Measurements from ENCODE around the gene INPP5K. TPM values are rescaled to one million over a fixed set of nuclear protein-coding genes. Genes with fewer than 3 reads are reported as not detected.
"Not testable (repeated sequence)": the region's sequence is repeated elsewhere in the genome, so short reads cannot be mapped to it uniquely, and the experiment has no call there.

Gene INPP5K
- total RNA-seq, 3 donors from 2014 or later, result 43.7 to 49.9 (median 47.6) TPM

DNA sequence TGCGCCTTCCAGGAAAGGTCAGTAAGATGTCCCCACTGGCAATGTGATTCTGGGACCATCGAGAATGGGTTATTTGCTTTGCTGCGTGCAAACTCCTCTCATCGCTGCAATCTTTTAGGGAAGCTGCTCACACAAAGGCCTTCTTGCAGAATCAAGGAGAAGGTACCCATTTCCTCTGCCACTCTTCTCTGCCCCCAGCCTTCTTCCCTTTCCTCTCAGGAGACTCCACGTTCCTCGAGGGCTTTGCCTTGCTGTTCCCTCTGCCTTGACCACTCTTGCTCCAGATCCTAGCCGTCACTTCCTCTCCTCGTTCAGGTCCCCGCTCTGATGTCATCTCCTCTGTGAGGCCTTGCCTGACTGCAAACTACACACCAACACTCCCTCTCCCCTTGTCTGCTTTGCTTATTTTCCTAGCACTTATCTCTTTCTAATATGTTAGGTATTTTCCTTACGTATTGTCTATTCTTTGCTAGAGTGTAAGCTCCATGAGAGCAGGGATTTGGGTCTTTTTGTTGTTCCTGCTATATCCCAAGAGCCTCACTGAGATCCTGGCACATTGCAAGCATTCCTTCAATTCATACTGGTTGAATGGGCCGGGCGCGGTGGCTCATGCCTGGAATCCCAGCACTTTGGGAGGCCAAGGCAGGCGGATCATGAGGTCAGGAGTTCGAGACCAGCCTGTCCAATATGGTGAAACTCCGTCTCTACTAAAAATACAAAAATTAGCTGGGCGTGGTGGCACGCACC lies 55.0 kb downstream of the INPP5K start:
- no peak for ATAC-seq
- no peak overlapping the region for H3K4me3 ChIP-seq
- DNase-seq, result no peak
- H3K4me1 ChIP-seq (ENCODE audit: low read depth), result peaks cover 10% of the 10 kb centered on the region
- intact Hi-C loops (cut with DNase I, micrococcal nuclease), result no loop called here
- TF ChIP-seq, protein P1, sequence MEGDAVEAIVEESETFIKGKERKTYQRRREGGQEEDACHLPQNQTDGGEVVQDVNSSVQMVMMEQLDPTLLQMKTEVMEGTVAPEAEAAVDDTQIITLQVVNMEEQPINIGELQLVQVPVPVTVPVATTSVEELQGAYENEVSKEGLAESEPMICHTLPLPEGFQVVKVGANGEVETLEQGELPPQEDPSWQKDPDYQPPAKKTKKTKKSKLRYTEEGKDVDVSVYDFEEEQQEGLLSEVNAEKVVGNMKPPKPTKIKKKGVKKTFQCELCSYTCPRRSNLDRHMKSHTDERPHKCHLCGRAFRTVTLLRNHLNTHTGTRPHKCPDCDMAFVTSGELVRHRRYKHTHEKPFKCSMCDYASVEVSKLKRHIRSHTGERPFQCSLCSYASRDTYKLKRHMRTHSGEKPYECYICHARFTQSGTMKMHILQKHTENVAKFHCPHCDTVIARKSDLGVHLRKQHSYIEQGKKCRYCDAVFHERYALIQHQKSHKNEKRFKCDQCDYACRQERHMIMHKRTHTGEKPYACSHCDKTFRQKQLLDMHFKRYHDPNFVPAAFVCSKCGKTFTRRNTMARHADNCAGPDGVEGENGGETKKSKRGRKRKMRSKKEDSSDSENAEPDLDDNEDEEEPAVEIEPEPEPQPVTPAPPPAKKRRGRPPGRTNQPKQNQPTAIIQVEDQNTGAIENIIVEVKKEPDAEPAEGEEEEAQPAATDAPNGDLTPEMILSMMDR (IDR thresholded peaks at IDR 0.05), result no peak
- H3K9me3 ChIP-seq, result no peaks in the 10 kb centered on the region
- H3K36me3 ChIP-seq (ENCODE audit: low read depth), result peaks cover 3% of the 10 kb centered on the region

DNA sequence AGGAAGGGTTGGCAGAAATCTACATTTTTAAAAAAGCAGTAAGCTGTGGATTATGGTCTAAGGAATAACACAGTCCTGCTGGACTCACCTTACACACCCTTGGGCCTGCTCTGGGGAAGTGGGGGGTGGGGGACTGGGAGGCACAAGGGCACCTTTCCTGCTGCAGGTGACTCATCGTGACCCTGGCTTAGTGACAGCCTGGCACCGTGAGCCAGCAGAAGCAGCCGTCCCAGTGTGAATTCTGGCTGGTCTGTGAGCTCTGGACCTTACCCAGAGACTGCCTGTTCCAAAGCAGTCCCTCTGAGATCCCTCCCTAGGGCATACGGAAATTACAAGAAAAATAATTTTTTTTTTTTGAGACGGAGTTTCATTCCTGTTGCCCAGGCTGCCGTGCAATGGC lies 56.2 kb downstream of the INPP5K start:
- intact Hi-C loops (cut with DNase I, micrococcal nuclease), result no loop called here
- DNase-seq (peak; percentile 65 to 85 (median 75)), ATAC-seq (peak; percentile 40)
- Histone ChIP-seq H3K4me3 (no peak overlapping the region), H3K9me3 (no peaks in the 10 kb centered on the region), H3K36me3 (ENCODE audit: low read depth) (peaks cover under 1% of the 10 kb centered on the region), H3K4me1 (ENCODE audit: low read depth) (peaks cover 10% of the 10 kb centered on the region)
- TF ChIP-seq, protein P1 (IDR thresholded peaks at IDR 0.05), result no peak

DNA sequence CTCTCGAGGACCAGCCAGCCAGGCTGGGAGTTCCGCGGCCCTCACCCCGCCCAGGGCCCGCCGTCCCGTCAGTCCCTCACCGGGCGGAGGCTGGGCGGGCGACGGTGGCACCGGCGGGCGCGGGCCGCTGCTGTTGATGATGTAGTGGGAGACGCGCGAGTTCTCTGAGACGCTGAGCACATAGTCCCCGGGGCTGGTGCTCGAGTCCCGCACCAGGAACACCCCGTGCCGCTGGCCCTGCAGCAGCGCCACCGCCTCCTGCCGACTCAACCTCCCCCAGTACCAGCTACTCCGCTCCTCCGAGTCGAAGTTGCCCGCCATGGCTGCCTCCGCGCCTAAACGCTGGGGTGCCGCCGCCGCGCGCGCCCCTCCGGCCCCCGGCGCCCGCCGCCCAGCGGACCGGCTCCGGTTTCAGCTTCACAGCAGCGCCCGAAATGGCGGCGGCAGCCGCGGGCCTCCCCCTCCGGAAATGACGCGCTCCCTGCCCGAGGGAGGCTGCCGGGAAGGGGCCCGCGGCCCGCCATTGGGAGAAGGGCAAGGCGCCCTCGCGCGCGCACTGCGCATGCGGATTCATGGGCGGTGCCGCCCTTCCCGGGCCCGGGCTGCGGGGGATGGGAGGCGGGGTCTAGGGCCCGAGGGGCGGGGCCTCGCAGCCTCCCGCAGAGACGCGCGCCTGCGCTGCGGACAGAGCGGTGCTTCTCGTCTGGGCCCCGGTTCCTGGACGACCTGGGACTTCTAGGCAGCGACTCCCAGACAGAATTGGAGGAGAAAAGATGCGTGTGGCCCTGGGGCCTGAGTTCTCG lies 60.4 kb downstream of the INPP5K start, which contains the start of gene CRK:
Gene CRK (minus strand): TSS at position 436 of the 803 bp plus-strand sequence. CDS start 115 bp downstream, at position 321.
- Histone ChIP-seq H3K4me1 (ENCODE audit: low read depth) (peaks cover 32% of the 10 kb centered on the region), H3K36me3 (ENCODE audit: low read depth) (no peaks in the 10 kb centered on the region), H3K4me3 (peak within 1 kb of the TSS; percentile 79), H3K9me3 (no peaks in the 10 kb centered on the region)
- TF ChIP-seq, protein P1 (IDR thresholded peaks at IDR 0.05), result no peak
- peak; percentile 90 for ATAC-seq
- intact Hi-C loops (cut with DNase I, micrococcal nuclease), result no loop called here
- DNase-seq, result peak; percentile 96 to 99 (median 98)

DNA sequence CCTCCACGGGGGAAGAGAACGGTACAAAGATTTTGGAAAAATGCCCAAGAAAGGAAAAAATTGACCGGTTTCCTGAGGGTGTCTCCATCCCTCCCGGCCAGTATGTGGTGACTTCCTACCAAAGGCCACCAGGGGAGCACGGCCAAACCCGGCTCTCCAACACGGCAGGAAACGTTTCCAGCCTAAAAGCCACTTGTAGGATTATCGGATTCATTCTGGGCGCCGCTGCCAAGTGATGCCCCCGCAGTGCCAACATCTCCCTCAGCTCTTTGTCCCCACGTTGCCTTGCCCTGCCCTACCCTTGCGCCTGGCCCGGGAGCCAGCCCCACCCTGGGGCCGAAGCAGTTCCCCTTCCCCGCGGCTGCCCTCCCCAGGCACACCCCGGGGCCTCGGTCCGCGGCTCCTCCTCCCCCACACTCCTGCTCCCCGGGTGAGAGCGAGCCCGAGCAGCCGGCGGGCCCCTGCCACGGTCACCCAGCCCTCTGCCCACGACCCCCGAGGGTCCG lies 61.1 kb downstream of the INPP5K start:
- ATAC-seq, result peak; percentile 60
- DNase-seq, result peak; percentile 66 to 84 (median 84)
- TF ChIP-seq, protein P1 (IDR thresholded peaks at IDR 0.05), result no peak
- Histone ChIP-seq H3K9me3 (no peaks in the 10 kb centered on the region), H3K36me3 (ENCODE audit: low read depth) (no peaks in the 10 kb centered on the region), H3K4me3 (peak overlapping the region; percentile 79), H3K4me1 (ENCODE audit: low read depth) (peaks cover 35% of the 10 kb centered on the region)
- intact Hi-C loops (cut with DNase I, micrococcal nuclease), result no loop called here

DNA sequence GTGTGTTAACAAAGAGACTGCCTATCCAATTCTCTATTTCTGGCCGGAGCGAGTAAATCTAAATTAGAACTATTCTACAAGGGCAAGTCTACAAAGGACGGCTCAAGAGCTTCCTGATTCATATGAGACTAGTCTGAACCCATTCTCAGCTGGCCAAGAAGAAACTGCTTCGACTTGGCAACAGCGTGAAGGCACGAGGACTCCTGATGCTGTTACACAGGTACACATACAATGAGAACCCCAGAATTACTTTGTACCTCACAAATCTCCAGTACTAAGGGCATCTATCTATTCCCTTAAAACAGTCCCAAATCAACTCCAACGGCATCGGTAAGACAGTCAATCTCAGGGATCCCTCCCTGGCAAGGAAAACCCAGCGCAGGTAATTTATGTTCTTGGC lies 61.9 kb downstream of the INPP5K start:
- Histone ChIP-seq H3K36me3 (ENCODE audit: low read depth) (no peaks in the 10 kb centered on the region), H3K4me3 (no peak overlapping the region), H3K9me3 (no peaks in the 10 kb centered on the region), H3K4me1 (ENCODE audit: low read depth) (peaks cover 42% of the 10 kb centered on the region)
- TF ChIP-seq, protein P1 (IDR thresholded peaks at IDR 0.05), result no peak
- ATAC-seq, result no peak
- no peak for DNase-seq
- intact Hi-C loops (cut with DNase I, micrococcal nuclease), result no loop called here

DNA sequence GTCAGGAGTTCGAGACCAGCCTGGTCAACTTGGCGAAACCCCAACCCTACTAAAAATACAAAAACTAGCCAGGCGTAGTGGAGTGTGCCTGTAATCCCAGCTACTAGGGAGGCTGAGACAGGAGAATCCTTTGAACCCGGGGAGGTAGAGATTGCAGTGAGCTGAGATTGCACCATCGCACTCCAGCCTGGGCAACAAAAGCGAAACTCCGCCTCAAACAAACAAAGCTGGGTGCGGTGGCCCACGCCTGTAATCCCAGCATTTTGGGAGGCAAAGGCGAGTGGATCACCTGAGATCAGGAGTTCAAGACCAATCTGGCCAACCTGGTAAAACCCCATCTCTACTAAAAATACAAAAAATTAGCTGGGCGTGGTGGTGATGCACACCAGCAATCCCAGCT lies 62.7 kb downstream of the INPP5K start:
- peak in 2 of 3 donors; percentile 62 to 63 for DNase-seq
- ATAC-seq; intact Hi-C loops (cut with DNase I, micrococcal nuclease); H3K9me3 ChIP-seq; H3K4me3 ChIP-seq; H3K36me3 ChIP-seq (ENCODE audit: low read depth): not testable (repeated sequence)
- peaks cover 44% of the 10 kb centered on the region for H3K4me1 ChIP-seq (ENCODE audit: low read depth)
